AG04450 (cell line): ENCODE measurements around the gene DHX58. TPM values are rescaled to one million over a fixed set of nuclear protein-coding genes. Genes with fewer than 3 reads are reported as not detected.

Experiments
- CTCF ChIA-PET: fragments of 300-600, 350-600 bp; formaldehyde crosslinking; extraction: SDS; loops from one replicate; lab custom pipeline; 2022; ENCODE audit warnings: antibody characterized with exemption, inconsistent platforms; lab: Charles Lee
- POLR2A ChIA-PET: fragments of 350-600 bp; formaldehyde crosslinking; extraction: SDS; loops from one replicate; lab custom pipeline; 2021; ENCODE audit warnings: antibody characterized with exemption, inconsistent platforms; lab: Yijun Ruan, JAX
- DNase-seq: peaks from one replicate; pipeline ENCODE4 v3.0.0-alpha.2; 2011; ENCODE audit warnings: low read depth, low spot score
- H3K27ac ChIP-seq: one replicate; pipeline ENCODE4 v1.5.1; 2012; ENCODE audit warnings: low read depth, low read length, control low read depth
- H3K27me3 ChIP-seq: one replicate; pipeline ENCODE4 v1.6.0; 2012; ENCODE audit warnings: low read length; ENCODE audit not compliant: control insufficient read depth, insufficient read depth
- H3K4me3 ChIP-seq: 2 replicates; pipeline ENCODE4 v1.5.1; 2011; ENCODE audit warnings: mild to moderate bottlenecking, low read depth, low read length, control low read depth
- H3K9me3 ChIP-seq: 2 replicates; pipeline ENCODE4 v1.5.1; 2012; ENCODE audit warnings: low read length; ENCODE audit not compliant: control insufficient read depth, insufficient read depth
- polyA plus RNA-seq: library from polyadenylated mRNA; depleted of rRNA; stranded (reverse); fragments of >200 nt; gene quantifications from 2 replicates; pipeline ENCODE4 v1.2.3, GENCODE V29; 2011
- TF ChIP-seq, protein P1 (sequence below): IDR thresholded peaks from 2 replicates; pipeline ENCODE4 v1.5.1; 2011; ENCODE audit warnings: low read depth, low read length, control low read depth, inconsistent platforms

The DHX58 gene
- polyA plus RNA-seq, 1 experiment, result 2.0 TPM

DNA sequence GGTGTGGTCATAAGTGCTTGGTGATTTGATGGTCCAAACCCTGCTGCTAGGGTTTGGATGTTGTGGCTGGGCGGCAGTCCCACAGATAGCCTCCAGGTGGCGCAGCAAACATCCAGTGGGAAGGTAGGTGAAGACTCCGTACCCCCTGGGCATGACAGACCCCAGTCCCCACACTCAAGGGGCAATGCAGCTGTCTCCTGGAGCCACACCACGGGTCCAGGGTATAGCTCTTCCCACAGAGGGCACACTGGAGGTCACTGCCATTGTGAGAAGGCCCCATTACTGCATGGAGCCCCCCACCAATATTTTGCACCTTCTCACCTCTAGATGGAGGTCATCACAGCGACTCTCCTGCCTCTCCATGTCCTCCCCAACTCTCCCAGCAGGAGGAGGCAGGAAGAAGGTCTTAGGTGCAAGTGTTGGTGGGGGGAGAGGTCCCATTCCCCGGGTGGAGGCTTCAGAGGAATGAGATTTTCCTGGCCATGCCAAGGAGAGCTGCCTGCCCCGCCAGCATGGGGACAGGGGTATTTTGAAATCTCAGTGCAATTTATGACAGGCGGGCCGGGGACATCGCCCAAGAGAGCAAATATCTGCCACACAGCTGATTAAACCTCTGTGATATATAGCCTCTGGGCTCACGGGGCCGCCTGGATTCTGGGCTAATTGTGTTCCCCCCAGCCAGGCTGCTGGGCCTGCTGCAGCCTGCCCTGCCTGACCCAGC, 45.0 kb downstream of the DHX58 start:
- Histone ChIP-seq H3K9me3 (no peaks in the 10 kb centered on the region; the same call in 1 of the 2 replicates), H3K27me3 (peaks cover 43% of the 10 kb centered on the region), H3K27ac (no peak overlapping the region), H3K4me3 (no peak overlapping the region)
- CTCF ChIA-PET, result interaction anchor here (0.6 to 2.0 kb wide), 12 partner anchors 9 to 105 kb away, joined by 3 to 12 read pairs (median 4); partner anchors contain the start of gene DHX58
- POLR2A ChIA-PET, result no interaction called here
- DNase-seq, result no peak
- TF ChIP-seq, protein P1, sequence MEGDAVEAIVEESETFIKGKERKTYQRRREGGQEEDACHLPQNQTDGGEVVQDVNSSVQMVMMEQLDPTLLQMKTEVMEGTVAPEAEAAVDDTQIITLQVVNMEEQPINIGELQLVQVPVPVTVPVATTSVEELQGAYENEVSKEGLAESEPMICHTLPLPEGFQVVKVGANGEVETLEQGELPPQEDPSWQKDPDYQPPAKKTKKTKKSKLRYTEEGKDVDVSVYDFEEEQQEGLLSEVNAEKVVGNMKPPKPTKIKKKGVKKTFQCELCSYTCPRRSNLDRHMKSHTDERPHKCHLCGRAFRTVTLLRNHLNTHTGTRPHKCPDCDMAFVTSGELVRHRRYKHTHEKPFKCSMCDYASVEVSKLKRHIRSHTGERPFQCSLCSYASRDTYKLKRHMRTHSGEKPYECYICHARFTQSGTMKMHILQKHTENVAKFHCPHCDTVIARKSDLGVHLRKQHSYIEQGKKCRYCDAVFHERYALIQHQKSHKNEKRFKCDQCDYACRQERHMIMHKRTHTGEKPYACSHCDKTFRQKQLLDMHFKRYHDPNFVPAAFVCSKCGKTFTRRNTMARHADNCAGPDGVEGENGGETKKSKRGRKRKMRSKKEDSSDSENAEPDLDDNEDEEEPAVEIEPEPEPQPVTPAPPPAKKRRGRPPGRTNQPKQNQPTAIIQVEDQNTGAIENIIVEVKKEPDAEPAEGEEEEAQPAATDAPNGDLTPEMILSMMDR, result peak; percentile 85

DNA sequence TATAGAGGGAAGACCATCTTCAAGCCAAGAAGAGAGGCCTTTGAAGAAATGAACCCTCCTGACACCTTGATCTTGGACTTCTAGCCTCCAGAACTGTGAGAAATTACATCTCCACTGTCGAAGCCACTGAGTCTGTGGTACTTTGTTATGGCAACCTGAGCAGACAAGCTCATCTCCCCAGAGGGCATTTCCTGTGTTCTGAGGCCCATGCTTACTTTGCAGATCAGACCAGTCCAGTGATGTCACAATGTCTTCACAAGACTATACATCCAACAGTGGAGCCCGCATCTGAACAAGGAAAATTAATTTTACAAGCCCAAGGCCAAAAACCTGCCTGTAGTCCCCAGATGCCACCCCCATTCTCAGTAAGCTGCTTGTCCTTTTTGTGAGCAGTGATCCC, 47.3 kb downstream of the DHX58 start:
- peaks cover 42% of the 10 kb centered on the region for H3K27me3 ChIP-seq
- H3K27ac ChIP-seq, result no peak overlapping the region
- ChIA-PET CTCF (interaction anchor here (0.5 to 1.2 kb wide), 7 partner anchors 11 to 53 kb away, joined by 3 to 11 read pairs (median 3); partner anchors contain the start of gene DNAJC7), POLR2A (no interaction called here)
- TF ChIP-seq, protein P1, result no peak
- DNase-seq, result no peak
- H3K9me3 ChIP-seq, result no peaks in the 10 kb centered on the region; the same call in 1 of the 2 replicates
- no peak overlapping the region for H3K4me3 ChIP-seq

DNA sequence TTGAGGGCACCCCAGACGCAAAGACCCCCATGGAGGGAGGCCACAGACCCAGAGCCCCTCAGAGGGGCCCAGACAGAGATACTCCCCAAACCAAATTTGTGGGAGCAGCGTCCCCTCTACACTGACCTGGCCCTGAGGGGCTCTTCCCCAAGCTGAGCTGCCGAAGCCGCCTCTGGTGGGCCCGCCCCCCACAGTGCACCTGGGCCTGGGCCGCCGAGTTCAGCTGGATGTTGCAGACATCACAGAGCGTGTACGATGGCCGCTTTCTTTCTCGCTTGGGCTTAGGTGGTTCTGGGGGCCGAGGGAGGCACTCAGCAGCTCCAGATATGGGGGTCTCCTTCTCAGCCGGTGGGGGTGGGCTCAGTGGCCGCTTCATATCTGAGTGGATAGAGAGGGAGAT, 49.8 kb downstream of the DHX58 start:
- ChIA-PET CTCF (no interaction called here), POLR2A (no interaction called here)
- no peak for DNase-seq

DNA sequence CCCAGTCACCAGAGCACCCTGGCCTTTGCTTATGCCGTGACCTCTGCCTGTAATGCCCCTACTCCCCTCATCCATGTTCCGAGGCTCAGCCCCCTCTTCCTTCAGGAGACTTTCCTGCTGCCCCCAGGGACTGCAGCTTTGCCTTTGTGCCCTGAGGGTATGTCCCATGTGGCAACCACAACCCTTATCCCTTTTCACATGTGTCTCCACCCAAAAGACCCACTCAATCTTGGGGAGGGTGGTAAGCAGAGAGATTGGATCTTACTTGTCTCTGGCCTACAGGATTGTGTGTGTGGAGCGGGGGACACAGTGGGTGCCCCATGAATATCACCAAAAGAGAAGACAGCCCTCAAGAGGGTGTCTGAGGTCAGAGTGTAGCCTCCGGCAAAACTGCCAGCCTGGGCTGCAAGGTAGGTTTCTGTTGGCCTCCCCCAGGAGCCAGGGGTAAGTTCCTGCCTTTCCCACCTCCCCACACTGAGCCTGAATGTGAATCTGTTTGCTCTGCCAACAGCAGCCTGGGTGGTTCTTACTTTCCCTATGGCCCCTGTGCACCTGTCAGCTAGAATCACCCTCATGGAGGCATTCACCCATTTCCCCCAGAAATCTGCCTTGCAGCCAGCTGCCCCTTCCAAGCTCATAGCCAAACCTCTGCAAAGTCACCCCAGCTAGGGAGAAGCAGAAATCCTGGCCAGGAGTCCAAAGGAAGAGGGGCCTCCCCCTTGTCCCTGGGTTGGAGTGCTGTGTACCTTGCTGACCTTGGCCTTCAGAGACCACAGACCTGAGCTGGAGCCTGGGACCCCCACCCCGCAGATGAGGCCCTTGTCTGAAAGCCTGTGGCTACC, 50.6 kb downstream of the DHX58 start:
- ChIA-PET POLR2A (no interaction called here), CTCF (no interaction called here)
- Histone ChIP-seq H3K27ac (no peak overlapping the region), H3K9me3 (no peaks in the 10 kb centered on the region; the same call in 1 of the 2 replicates), H3K4me3 (no peak overlapping the region), H3K27me3 (peaks cover 43% of the 10 kb centered on the region)
- TF ChIP-seq, protein P1, result no peak
- DNase-seq, result no peak

More for the DNA sequence above, 49.8 kb downstream of the DHX58 start:
- Histone ChIP-seq H3K27ac (no peak overlapping the region), H3K9me3 (no peaks in the 10 kb centered on the region; the same call in 1 of the 2 replicates), H3K27me3 (peaks cover 43% of the 10 kb centered on the region), H3K4me3 (no peak overlapping the region)
- TF ChIP-seq, protein P1, result no peak
